ENCODE data around the gene NOS1AP. TPM values are rescaled to one million over a fixed set of nuclear protein-coding genes. Genes with fewer than 3 reads are reported as not detected.
"Not testable (repeated sequence)": the region's sequence is repeated elsewhere in the genome, so short reads cannot be mapped to it uniquely, and the experiment has no call there.

The NOS1AP gene
- total RNA-seq, 1 experiment from 2014 or later: 5.3 TPM

DNA sequence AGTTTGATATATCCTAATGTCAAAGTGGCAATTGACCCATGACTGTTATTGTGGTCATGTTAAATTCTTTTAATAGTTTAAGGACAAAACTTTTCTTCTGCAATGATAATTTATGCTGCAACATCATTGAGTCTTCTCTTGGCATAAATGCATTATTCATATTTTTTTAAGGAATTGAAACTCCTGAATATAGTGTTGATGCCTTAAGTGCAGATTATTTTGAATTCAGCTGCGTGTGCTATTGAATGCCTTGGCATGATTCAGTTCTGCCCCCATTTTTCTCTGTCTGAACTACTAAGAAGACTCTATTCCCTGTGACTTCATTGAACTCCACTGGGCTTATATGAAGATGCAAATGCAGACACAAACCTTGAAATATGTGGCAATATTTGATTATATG lies 22.6 kb upstream of the NOS1AP start:
- ChIA-PET POLR2A (no interaction called here), RAD21 (ENCODE audit: low non-redundant PET in 1 of 2, low total read pairs in 2 of 2, uncharacterized antibody in 2 of 2, unreplicated experiment in 2 of 2) (no interaction called here), CTCF (no interaction called here)
- H3K27ac ChIP-seq (ENCODE audit: low read depth, low read length): no peak overlapping the region
- H3K4me1 ChIP-seq (ENCODE audit: control insufficient read depth in 1 of 2, insufficient read depth in 2 of 2, low read length in 2 of 2): no peaks in the 10 kb centered on the region
- no TSS peak for BruUV-seq (replicated peaks)
- H4K20me1 ChIP-seq (ENCODE audit: insufficient read depth): no peaks in the 10 kb centered on the region
- H3K4me3 ChIP-seq (replicated peaks in 1 of 2; ENCODE audit: low read depth in 1 of 2, low read length in 2 of 2): no peak overlapping the region
- no peaks in the 10 kb centered on the region for H3K9me2 ChIP-seq (ENCODE audit: insufficient read depth)
- no peak for TF ChIP-seq POLR2A (IDR thresholded peaks at IDR 0.05; ENCODE audit: borderline replicate concordance, extremely low read depth, insufficient read depth, insufficient read length)
- TF ChIP-seq POLR2AphosphoS5 (IDR thresholded peaks at IDR 0.05; ENCODE audit: low read depth, low read length): no peak
- TF ChIP-seq CEBPB (IDR thresholded peaks at IDR 0.05; ENCODE audit: low read depth): no peak
- TF ChIP-seq ELF1 (IDR thresholded peaks at IDR 0.05; ENCODE audit: borderline replicate concordance, low read depth): no peak
- no peak for TF ChIP-seq REST (IDR thresholded peaks at IDR 0.05; ENCODE audit: low read depth)
- TF ChIP-seq EZH2phosphoT487 (IDR thresholded peaks at IDR 0.05; ENCODE audit: borderline replicate concordance): no peak
- no peak for TF ChIP-seq EZH2 (IDR thresholded peaks at IDR 0.05)
- TF ChIP-seq, protein P1, sequence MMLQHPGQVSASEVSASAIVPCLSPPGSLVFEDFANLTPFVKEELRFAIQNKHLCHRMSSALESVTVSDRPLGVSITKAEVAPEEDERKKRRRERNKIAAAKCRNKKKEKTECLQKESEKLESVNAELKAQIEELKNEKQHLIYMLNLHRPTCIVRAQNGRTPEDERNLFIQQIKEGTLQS (IDR thresholded peaks at IDR 0.05): no peak
- TF ChIP-seq CBX3 (IDR thresholded peaks at IDR 0.05; ENCODE audit: low read depth): no peak
- TF ChIP-seq ZFX (IDR thresholded peaks at IDR 0.05): no peak
- no peak for TF ChIP-seq FOSL1 (IDR thresholded peaks at IDR 0.05; ENCODE audit: low read depth)
- no peak for TF ChIP-seq EGR1 (IDR thresholded peaks at IDR 0.05; ENCODE audit: low read depth)
- H3K4me2 ChIP-seq (ENCODE audit: low read length): no peak overlapping the region
- no peaks in the 10 kb centered on the region for H3K27me3 ChIP-seq (ENCODE audit: insufficient read depth, low read length)
- no peak overlapping the region for H2AFZ ChIP-seq (ENCODE audit: low read depth, low read length, poor library complexity, severe bottlenecking)
- DNase-seq (ENCODE audit: low read depth, low spot score) (no peak), ATAC-seq (no peak)
- intact Hi-C loops (cut with micrococcal nuclease): no loop called here
- no peaks in the 10 kb centered on the region for H3K9me3 ChIP-seq (ENCODE audit: control insufficient read depth in 1 of 2, insufficient read depth in 1 of 2, low read depth in 1 of 2, low read length in 2 of 2)
- no peak overlapping the region for H3K9ac ChIP-seq (ENCODE audit: low read length)
- H3K79me2 ChIP-seq (ENCODE audit: insufficient read depth, low read length): no peaks in the 10 kb centered on the region
- no peaks in the 10 kb centered on the region for H3K36me3 ChIP-seq (ENCODE audit: control insufficient read depth in 1 of 2, insufficient read depth in 2 of 2, low read length in 2 of 2)

DNA sequence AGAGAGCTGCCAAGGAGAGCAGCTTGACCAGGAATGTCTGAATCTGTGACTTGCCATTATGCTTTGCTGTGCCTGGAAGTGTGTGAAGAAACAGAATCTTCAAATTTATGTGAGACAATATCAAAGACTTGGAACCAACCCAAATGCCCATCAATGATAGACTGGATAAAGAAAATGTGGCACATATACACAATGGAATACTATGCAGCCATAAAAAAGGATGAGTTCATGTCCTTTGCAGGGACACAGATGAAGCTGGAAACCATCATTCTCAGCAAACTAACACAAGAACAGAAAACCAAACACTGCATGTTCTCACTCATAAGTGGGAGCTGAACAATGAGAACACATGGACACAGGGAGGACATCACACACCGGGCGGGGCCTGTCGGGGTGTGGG lies 15.5 kb upstream of the NOS1AP start:
- H2AFZ ChIP-seq (ENCODE audit: low read depth, low read length, poor library complexity, severe bottlenecking); H3K79me2 ChIP-seq (ENCODE audit: insufficient read depth, low read length); H3K4me3 ChIP-seq (replicated peaks in 1 of 2; ENCODE audit: low read depth in 1 of 2, low read length in 2 of 2); intact Hi-C loops (cut with micrococcal nuclease); RAD21 ChIA-PET (ENCODE audit: low non-redundant PET in 1 of 2, low total read pairs in 2 of 2, uncharacterized antibody in 2 of 2, unreplicated experiment in 2 of 2); CTCF ChIA-PET; H3K9ac ChIP-seq (ENCODE audit: low read length); H3K27ac ChIP-seq (ENCODE audit: low read depth, low read length); H3K4me2 ChIP-seq (ENCODE audit: low read length); DNase-seq (ENCODE audit: low read depth, low spot score); H4K20me1 ChIP-seq (ENCODE audit: insufficient read depth); POLR2A ChIA-PET; H3K36me3 ChIP-seq (ENCODE audit: control insufficient read depth in 1 of 2, insufficient read depth in 2 of 2, low read length in 2 of 2); H3K9me2 ChIP-seq (ENCODE audit: insufficient read depth); ATAC-seq; H3K9me3 ChIP-seq (ENCODE audit: control insufficient read depth in 1 of 2, insufficient read depth in 1 of 2, low read depth in 1 of 2, low read length in 2 of 2); H3K27me3 ChIP-seq (ENCODE audit: insufficient read depth, low read length); BruUV-seq (replicated peaks): not testable (repeated sequence)
- H3K4me1 ChIP-seq (ENCODE audit: control insufficient read depth in 1 of 2, insufficient read depth in 2 of 2, low read length in 2 of 2): peaks cover 6 to 19% of the 10 kb centered on the region in 2 experiments
